Measurements from ENCODE around the gene SSH2.
"Not testable (repeated sequence)": the region's sequence is repeated elsewhere in the genome, so short reads cannot be mapped to it uniquely, and the experiment has no call there.

The SSH2 gene

GRCh38 chr17:29929533-29930408 is at the start of gene SSH2:
Gene SSH2 (minus strand): TSS chr17:29930228. CDS start chr17:29930000, 228 bp downstream.
- DNase-seq (ENCODE audit: low read depth in 2 of 2), result peak; percentile 80 to 85

- no peak for DNase-seq (ENCODE audit: low read depth in 2 of 2)
Measured at GRCh38 chr17:29977836-29978235, 47.8 kb upstream of the SSH2 start.

- no peak for DNase-seq (ENCODE audit: low read depth in 2 of 2)
Measured at GRCh38 chr17:29973005-29973404, 43.0 kb upstream of the SSH2 start.

GRCh38 chr17:29972277-29972676 is 42.2 kb upstream of the SSH2 start:
- no peak for DNase-seq (ENCODE audit: low read depth in 2 of 2)

GRCh38 chr17:29968271-29968670 is 38.2 kb upstream of the SSH2 start:
- DNase-seq (ENCODE audit: low read depth in 2 of 2), result no peak

GRCh38 chr17:29962656-29963055 is 32.6 kb upstream of the SSH2 start:
- DNase-seq (ENCODE audit: low read depth in 2 of 2), result no peak

GRCh38 chr17:29959658-29960337 is 29.8 kb upstream of the SSH2 start:
- DNase-seq (ENCODE audit: low read depth in 2 of 2), result no peak

- no peak for DNase-seq (ENCODE audit: low read depth in 2 of 2)
Measured at GRCh38 chr17:29958947-29959657, 29.1 kb upstream of the SSH2 start.

GRCh38 chr17:29957488-29957887 is 27.5 kb upstream of the SSH2 start:
- not testable (repeated sequence) for DNase-seq (ENCODE audit: low read depth in 2 of 2)

GRCh38 chr17:29956225-29956624 is 26.2 kb upstream of the SSH2 start:
- no peak for DNase-seq (ENCODE audit: low read depth in 2 of 2)

GRCh38 chr17:29954405-29954804 is 24.4 kb upstream of the SSH2 start:
- no peak for DNase-seq (ENCODE audit: low read depth in 2 of 2)

GRCh38 chr17:29949696-29950095 is 19.7 kb upstream of the SSH2 start:
- DNase-seq (ENCODE audit: low read depth in 2 of 2), result no peak

- DNase-seq (ENCODE audit: low read depth in 2 of 2), result no peak
Measured at GRCh38 chr17:29948448-29949215, 18.6 kb upstream of the SSH2 start.

GRCh38 chr17:29945281-29945680 is 15.3 kb upstream of the SSH2 start:
- no peak for DNase-seq (ENCODE audit: low read depth in 2 of 2)

GRCh38 chr17:29941334-29941733 is 11.3 kb upstream of the SSH2 start, which contains the start of gene EFCAB5:
Gene EFCAB5 (plus strand): TSS chr17:29941634. CDS start chr17:29941797, 163 bp downstream.
- DNase-seq (ENCODE audit: low read depth in 2 of 2), result no peak

GRCh38 chr17:29936724-29937123 is 6.7 kb upstream of the SSH2 start:
- no peak for DNase-seq (ENCODE audit: low read depth in 2 of 2)

GRCh38 chr17:29935909-29936308 is 5.9 kb upstream of the SSH2 start:
- not testable (repeated sequence) for DNase-seq (ENCODE audit: low read depth in 2 of 2)

GRCh38 chr17:29933379-29933778 is 3.4 kb upstream of the SSH2 start:
- DNase-seq (ENCODE audit: low read depth in 2 of 2), result no peak

GRCh38 chr17:29931231-29931932 is 1.4 kb upstream of the SSH2 start:
- peak; percentile 40 to 41 for DNase-seq (ENCODE audit: low read depth in 2 of 2)

GRCh38 chr17:29930409-29931010 is 482 bp upstream of the SSH2 start:
- no peak for DNase-seq (ENCODE audit: low read depth in 2 of 2)
